Ecto neural progenitor cell (in vitro differentiated cells): ENCODE results near the gene BCL2.
"Not testable (repeated sequence)": the region's sequence is repeated elsewhere in the genome, so short reads cannot be mapped to it uniquely, and the experiment has no call there.

Experiments used
- DNase-seq: peaks from one replicate; pipeline ENCODE4 v3.0.0-alpha.2; 2018; ENCODE audit warnings: low spot score

The BCL2 gene

DNA sequence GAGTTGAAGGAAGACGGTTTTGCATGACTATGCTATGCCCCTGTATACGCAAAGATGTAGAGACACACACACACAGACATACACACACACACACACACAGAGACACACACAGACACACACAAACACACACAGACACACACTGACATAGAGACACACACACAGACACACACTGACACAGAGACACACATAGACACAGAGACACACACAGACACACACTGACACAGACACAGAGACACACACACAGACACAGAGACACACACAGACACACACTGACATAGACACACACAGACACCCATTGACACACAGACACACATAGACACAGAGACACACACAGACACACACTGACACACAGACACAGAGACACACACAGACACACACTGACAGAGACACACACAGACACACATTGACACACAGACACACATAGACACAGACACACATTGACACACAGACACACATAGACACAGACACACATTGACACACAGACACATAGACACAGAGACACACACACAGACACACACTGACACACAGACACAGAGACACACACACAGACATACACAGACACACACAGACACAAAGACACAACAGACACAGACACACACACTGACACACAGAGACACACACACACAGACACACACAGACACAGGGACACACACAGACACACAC is 121.3 kb downstream of the BCL2 start:
- no peak for DNase-seq

DNA sequence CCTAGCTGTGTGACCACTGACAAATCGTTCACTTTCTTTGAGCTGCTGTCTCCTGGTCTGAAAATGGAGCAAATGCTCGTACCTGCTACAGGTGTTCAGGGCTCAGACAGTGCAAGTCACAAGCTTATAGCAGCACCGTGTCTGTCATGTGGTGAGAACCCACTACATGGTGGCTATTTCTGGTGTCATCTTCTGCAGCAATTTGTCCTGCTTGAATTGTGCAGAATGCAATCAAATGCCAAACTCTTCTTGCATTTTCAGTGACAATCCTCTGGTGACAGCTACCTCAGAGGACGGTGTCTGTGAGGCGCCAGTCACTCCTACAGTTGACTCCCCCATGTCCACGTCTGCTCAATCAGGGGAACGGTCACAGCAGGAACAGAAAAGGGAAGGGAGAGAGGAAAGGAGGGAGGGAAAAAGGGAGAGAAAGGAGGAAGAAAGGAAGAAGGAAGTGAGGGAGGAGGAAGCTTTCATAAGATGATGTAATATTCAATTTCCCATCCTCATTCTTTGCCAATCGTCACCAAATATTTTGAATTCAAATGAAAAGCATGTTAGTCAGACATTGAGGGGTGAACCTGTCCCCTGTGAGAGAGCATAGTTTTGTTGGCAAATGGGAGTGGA is 122.2 kb downstream of the BCL2 start:
- no peak for DNase-seq

DNA sequence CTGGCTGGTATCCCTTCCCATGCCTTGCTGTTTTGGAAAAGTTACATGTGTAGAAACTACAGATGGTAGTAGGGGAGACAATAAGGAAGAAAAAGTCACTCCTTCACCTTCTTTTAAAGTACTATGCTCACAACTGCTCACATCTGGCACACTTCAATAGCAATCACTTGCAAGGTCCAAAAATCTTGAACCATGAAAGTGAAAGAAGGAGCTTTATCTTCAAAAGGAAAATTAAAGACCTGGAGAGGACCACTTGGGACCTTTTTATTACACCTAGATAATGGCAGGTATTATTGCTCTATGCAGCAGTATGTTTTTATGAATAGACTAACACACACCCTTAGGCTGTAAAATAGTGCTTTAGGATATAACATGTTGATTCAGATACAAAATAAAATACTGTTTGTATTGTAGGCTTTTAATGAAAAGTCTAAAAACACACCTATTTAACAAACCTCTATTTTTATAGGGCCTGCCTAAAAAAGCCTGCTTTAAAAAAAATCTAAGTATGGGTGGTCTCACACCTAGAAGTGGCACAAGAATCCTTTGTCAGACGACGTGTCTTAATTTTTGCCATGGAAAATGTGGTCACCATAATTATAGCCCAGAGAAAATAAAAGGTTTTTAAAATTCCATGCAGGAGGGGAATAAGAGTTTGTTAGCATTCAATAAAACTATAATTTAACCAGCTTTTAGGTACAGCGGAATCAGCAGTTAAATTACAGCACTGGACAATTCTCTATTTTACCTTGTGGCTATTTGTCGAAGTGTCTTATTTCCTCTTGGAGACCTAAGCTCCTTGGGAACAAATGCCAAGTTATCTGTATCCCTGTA is 124.0 kb downstream of the BCL2 start:
- DNase-seq: no peak

DNA sequence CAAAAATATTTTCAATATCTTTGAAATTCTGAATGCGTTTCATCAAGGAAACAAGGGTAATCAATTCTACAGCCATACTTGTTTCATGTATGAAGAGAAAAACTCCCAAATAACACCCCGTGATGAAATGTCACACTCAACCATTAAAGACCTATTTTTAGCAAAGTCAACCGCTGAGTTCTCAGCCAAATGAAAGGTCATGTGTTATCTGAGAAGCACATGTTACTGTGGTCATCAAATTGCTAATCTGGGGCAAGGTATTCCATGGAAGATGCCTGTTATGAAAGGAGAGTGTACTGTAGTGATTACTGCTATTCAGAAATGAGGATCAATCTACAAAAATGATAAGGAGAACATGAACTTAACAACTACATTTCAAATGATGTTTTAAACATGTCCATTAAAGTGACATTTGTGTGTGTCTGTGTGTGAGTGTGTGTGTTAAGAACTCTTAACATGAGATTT is 126.7 kb downstream of the BCL2 start:
- DNase-seq: no peak

DNA sequence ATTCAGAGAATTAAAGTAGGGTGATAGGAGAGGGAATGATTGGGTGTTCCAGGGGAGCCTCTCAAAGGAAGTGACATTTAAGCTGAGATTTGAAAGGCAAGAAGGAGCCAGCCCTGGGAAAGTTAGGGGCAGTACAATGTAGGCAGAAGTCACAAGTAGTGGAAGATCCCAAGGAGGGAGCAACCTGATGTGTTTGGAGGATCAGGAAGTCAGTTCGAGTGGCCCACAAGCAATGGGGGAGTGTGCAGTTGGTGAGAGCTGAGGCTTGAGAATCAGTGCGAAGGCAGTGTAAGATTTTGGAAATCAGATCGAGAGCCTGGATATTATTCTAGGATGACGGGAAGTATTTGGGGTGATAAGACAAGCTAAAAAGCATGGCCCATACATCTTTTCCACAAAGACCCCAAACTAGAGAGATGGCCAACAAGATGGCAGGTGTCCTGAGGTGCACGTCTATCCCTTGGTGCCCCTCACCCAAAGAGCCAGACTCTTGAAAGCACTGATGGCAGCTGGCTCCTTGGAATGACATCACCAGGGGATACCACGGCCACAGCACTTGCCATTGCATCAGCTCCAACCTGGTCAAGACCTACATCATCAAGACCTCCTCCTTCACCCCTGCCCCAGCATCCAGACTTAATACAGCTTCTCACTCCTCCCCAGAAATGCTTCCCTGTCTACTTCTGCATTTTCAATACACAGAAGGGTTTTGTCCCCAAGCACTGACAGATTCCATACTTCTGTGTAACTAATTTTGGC is 127.3 kb downstream of the BCL2 start:
- DNase-seq: no peak

DNA sequence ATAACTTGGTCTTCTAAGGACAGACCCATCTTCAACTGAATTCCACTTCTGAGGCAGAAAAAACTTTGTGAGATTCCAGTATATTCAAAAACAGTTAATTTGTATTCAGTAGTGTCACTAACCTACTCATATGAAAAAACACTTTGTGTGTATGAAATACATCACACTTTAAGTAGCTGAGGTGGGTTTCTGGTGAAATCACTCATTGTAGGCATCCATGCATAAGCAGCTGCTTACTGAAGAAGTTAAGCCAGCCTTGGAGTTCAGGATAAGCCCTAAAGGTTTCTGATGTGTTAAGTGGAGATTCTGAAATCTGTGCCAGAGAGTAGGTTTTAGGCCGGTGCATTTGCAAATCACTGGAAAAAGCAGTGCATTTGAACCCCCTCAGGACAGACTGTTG is 128.2 kb downstream of the BCL2 start:
- DNase-seq: no peak

DNA sequence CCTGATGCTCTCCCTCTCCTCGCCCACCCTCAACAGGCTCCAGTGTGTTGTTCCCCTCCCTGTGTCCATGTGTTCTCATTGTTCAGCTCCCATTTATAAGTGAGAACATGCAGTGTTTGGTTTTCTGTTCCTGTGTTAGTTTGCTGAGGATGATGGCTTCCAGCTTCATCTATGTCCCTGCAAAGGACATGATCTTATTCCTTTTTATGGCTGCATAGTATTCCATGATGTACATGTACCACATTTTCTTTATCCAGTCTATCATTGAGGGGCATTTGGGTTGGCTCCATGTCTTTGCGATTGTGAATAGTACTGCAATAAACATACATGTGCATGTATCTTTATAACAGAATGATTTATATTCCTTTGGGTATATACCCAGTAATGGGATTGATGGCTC is 128.7 kb downstream of the BCL2 start:
- not testable (repeated sequence) for DNase-seq

DNA sequence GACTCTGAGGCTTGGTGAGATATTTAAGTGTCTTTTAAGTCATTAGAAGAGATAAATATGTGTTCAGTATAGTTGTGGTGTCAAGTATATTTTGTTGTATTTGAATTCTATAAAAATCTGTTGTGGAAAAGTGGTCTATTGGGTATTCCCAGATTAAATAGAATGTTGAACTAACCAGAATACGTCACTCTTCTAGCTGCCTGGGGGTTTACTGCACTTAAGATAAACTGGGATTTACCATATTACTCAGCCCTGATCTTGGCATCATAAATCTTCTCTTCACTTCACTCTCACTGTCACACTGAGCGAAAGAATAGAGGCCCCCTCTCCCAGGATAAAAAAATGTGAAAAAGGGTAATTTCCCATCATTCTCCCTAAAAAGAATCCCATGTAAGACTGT is 129.8 kb downstream of the BCL2 start:
- no peak for DNase-seq

DNA sequence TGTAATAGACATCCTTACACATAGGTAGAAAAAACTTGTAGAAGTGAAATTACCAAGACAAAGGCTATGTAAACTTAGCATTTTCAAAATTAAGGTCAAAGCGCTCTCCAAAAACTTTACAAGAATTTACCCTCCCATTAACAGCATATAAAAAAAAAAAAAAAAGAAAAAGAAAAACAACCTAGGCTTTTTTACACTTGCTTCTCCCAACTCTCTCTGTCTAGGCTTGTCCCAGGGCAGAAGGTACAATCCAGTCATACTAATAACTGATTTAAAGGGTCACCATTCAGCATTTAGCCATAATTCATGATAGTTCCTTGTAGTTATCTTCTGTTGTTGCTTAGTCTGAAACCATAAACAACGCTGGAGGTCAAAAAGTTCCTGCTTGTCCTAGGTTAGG is 130.5 kb downstream of the BCL2 start:
- no peak for DNase-seq

DNA sequence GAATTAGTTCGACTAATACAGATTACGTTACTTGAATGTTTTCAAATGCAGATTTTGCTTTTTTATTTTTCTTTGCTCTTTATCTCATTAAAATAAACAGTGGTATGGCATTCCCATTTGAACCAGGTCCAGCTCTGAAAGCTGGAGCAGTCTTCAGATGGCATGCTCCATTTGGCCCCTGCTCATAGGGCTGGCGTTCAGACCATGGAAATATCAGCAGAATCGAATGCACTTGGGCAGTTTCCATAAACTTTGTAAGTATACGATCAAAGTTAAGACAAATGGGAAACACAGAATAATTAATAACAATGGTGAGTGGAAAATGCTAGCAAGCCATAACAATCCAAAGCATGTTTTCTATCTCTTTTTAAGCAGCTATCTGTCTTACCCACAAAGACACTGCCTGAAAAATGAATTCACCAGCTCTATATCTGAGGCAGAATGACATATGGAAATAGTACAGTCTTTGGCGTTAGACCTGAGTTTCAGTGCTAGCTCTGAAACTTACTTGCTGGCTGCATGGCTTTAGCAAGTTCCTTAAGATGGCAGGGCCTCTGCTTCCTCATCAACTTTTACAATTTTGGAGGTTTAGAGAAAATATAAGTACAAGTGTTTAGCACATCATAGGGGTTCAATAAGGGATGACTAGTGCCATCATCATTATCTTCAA is 131.6 kb downstream of the BCL2 start:
- no peak for DNase-seq

DNA sequence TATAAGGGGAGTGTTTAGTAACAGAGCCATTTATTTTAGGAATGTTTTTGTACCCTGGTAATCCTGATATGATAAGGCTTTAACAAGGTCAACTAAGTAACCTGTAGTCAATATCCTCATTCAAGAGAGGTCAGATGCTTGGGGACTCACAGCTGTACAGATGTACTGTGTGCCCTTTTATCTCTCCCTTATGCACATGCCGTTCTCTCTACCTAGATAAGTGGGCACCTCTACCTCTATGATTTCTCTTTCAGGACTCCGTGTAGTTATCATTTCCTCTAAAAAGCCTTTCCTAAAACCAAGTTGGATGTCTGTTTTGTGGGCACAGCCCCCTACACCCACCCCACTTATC is 132.4 kb downstream of the BCL2 start:
- no peak for DNase-seq

DNA sequence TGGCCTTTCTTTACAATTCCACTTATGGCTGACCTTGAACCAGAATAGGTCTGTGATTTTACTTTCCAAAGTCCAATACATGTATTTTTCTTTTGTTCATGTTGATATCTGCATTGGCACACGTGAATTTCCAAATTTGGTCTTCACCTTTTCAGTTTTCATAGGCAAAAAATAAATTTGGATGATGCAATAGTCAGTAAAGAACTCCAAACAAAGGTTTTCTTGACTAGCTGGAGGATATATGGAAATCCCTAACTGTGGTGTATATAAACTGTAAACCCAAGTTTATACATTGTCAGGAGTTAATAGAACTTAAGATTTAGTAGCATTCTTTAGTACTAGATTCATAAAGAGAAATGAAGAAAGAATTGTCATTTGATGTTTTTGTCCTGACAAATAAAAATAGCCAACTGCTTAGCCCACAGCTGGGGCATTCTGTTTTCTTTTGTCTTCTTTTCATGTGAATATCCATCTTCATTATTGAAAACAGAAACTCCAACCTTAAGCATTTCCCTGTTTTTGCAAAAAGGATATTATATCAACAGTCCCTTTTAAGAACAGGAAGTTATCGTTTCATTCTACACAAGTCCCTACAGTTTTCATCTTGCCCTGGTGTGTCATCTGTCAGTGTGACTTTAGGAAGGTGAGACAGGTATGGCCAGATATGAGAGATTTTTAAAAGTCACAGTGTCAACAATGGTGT is 132.9 kb downstream of the BCL2 start:
- DNase-seq: no peak

DNA sequence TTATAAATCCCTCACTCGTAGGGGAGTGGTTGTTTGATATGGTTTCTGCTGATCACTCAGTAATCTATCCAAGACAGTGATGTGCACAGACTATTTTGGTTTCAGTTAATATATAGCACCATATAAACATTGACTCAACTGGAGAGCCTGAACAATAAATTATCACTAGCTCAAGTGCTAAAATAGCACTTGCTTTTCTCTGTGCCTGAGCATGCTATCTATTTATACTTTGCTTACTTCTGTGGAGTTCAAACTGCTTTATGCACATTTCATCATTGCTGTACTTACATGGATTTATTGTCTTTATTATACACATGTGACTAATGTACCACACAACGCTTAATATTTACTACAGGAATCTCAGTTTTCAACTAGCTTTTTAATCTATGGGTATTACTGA is 133.6 kb downstream of the BCL2 start:
- DNase-seq: no peak

DNA sequence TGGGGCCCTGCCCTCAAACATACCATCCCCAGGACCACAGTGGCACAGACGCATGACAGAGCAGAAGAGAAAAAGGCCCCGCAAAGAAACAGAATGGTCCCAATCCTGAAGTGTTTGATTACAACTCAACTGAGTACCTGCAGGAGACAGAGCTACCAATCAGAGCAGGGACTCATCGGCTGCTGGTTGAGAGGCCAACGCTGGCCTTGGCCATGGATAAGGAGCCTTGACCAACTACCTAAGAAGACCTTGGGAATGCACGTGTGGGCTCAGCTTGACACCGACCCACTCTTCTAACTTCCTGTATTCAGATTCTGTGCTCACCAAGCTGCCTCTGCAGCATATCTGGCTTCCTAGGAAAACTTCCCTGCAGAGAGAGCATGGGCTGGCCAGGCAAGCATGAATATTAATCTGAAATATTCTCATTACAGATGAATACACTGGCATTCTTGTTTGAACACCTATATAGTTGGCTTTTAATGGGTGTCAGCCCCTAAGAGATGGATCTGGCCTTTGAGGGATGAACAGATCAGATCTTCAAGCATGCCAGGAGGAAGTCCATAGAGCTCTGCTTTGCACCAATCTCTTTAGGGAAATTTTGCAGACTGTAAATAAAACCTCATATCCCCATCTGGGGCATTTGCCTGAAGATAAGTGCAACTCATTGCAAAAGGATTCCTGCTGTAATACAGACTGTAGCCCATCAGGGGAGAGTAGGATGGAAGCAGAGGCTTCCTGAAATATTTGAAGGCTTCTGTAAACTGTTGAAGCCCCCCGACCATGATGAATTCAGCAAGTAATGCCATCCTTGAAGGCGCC is 135.4 kb downstream of the BCL2 start:
- DNase-seq: no peak

DNA sequence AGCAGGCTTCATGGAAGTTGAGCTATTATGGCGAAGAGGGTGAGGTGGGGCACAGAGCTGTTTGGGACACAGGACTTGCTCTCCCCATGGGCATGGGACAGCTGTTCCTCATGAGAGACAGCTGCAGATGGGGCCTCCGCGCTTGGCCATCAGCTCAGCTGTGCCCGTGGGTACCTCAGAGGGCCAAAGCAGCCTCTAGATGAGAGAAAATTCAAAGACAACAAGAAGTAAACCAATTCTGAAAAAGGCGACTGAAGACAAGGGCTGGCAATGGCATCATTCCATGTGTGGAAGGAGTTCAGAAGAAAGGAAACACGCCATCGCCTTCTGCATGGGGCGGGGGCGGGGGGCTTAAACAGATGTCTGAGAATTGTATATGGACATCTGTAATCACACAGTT is 136.2 kb downstream of the BCL2 start:
- DNase-seq: no peak

DNA sequence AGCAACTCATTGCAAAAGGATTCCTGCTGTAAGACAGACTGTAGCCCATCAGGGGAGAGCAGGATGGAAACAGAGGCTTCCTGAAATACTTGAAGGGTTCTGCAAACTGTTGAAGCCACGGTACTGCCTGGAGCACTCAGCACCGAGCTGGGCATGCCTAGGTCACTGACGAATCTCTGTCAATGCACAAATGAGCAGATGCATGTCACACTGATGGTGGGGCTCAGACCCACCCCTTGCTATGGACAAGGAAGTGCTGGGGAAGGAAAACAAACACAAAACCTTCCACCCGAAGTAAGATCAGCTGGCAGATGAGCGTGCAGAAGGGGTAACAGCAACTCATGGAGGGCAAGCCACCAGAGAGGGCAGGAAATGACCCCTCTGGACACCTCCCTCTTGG is 136.7 kb downstream of the BCL2 start:
- no peak for DNase-seq

DNA sequence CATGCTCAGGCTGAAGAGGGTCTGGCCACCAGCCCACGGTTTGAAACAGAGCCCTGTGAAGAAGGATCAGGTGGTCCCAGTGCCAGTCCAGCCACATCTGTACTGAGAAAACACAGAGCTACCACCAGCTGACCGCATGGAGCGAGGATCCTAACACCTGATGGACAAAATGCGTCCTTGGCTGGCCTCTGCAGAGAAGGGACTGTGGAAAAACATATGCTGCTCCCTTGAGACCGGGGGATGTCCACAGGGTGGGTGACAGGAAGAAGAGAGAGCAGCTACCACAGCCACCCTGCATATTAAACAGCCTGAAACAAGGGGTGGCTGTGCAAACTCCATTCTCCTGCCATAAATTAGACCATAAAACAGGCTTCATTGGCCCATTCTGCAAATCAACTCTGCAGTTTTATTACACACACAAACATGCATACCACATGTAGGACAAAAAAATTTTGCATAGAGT is 137.2 kb downstream of the BCL2 start:
- no peak for DNase-seq

DNA sequence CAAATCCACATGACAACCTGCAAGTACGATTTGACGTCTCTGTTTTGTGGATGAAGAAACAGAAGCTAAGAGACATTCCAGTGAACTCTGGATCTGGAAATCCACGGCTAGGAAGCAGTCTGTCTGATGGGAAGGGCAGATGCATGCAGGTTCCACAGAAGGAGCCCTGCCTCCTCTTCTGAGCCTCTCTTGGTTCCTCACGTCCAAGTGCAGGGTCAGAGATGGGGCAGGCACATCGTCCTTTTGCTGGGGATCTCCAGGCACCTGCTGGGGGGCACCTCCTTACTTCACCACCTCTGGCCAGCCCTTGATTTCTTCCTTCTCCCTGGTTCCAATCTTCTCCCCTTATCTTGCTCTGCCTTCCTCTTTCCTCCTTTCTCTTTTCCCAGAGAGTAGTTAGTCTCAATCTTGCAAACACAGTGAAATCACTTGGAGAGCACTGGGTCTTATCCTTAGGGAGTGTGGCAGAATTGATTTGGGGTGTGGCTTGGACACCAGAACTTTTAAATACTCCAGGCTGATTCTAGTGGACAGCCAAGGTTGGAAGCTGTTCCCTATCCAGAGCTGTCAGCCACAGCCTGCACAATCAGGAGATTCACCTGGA is 137.8 kb downstream of the BCL2 start:
- DNase-seq: no peak

DNA sequence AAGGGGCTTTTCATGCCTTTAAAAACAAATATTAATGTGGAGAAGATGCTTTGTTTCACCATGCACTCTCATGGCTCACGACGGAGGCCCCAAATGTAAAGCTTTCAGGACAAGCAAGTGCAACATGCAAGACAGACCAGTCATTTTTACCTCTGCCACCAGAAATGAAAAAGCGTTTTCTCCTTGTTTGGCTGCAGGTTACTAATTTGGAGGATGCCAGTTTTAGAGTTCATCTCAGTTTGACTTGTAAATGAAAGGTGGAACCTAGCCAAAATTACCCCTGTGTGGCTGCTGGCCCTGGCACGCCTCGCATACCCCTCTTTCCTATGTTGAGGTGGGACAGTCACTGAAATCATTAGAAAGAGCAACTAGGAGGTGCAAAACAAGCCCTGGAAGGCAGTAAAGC is 138.6 kb downstream of the BCL2 start:
- no peak for DNase-seq

DNA sequence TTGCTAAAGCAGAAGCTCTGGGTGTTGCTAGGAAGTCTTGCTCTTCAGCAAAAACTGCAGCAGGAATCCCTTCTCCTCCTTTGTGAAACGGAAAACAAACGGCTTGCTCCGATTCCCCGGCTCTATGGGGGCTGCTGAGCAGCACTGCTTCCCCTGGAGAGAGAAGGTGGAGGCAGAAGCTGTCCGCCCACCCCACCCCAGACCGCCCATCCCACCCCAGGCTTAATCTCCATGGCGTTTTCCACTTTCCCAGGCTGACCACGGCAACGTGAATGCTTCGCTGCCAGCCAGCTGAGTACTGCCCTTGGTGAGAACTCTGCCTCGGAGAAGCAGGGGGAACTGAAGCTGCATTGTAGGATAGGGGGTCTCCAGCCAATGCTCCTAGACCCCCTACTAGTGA is 139.2 kb downstream of the BCL2 start:
- DNase-seq: no peak
